ENCODE results near the gene ACBD3.

DNA sequence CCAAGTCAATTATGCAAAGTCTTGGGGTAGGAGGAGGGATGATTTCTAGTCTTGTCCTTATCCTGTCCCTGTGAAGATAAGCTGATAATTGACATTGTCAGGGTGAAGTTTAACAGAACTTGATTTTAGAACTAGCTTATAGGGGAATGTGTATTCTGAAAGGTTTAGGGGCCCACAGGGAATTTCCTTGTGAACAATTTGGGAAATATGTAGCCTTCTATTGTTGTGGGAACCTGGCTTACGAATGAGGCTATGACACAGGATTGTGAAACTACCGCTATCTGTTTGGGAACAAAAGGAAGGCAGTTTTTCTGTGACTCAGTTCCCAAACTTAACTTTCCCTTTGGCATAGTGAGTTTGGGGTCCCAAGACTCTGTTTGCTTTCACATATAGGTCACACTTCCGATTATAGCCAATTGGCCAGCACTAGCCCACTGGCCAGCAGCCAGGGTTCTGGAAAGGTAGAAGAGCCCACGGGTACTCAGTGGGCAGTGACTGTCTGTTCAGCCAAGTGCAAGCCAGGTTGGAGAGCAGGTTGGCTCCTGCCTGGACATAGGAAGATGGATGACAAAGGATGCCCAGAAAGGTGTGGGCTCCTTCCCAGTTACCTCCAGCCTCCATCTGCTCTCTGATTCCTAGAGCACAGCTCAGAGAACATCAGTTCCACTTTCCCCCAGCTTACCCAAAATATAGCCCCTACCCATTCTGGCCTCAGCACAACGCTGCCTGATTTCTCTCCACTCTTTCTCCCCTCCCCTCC is 88.5 kb downstream of the ACBD3 start:
- TF ChIP-seq, protein P1, sequence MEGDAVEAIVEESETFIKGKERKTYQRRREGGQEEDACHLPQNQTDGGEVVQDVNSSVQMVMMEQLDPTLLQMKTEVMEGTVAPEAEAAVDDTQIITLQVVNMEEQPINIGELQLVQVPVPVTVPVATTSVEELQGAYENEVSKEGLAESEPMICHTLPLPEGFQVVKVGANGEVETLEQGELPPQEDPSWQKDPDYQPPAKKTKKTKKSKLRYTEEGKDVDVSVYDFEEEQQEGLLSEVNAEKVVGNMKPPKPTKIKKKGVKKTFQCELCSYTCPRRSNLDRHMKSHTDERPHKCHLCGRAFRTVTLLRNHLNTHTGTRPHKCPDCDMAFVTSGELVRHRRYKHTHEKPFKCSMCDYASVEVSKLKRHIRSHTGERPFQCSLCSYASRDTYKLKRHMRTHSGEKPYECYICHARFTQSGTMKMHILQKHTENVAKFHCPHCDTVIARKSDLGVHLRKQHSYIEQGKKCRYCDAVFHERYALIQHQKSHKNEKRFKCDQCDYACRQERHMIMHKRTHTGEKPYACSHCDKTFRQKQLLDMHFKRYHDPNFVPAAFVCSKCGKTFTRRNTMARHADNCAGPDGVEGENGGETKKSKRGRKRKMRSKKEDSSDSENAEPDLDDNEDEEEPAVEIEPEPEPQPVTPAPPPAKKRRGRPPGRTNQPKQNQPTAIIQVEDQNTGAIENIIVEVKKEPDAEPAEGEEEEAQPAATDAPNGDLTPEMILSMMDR (IDR thresholded peaks at IDR 0.05) = no peak
- no peak for TF ChIP-seq POLR2A (IDR thresholded peaks at IDR 0.05)

All from body of pancreas (tissue), 4 donors.